Measurements from ENCODE around the gene RNU6-1.

Gene RNU6-1

GRCh38 chr15:67839929-67840748, at the start of gene RNU6-1:
Gene RNU6-1 (minus strand): TSS chr15:67840045.
- peak; percentile 90 to 92 for DNase-seq

- DNase-seq = no peak
Observed at GRCh38 chr15:67887776-67888175, 47.9 kb upstream of the RNU6-1 start.

DNA sequence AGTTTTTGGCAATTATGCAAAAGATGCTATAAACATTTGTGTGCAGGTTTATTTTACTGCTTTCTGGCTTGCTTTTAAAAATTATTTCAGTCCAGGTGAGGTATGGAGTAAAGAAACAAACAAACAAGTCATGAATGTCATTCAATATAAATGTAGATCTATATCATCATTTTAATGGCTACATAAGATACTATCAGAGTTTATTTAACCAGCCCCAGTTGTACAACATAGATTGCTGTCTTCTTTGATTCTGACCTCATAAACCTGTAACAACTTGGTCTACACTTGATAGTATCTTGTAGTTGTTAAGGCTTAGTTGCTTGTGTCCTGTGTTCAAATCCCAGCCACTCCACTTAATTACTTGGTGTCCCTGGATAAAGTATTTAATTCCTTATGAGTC, 46.0 kb upstream of the RNU6-1 start:
- no peak for DNase-seq

- no peak for DNase-seq
Observed at GRCh38 chr15:67885175-67885523, 45.3 kb upstream of the RNU6-1 start.

DNA sequence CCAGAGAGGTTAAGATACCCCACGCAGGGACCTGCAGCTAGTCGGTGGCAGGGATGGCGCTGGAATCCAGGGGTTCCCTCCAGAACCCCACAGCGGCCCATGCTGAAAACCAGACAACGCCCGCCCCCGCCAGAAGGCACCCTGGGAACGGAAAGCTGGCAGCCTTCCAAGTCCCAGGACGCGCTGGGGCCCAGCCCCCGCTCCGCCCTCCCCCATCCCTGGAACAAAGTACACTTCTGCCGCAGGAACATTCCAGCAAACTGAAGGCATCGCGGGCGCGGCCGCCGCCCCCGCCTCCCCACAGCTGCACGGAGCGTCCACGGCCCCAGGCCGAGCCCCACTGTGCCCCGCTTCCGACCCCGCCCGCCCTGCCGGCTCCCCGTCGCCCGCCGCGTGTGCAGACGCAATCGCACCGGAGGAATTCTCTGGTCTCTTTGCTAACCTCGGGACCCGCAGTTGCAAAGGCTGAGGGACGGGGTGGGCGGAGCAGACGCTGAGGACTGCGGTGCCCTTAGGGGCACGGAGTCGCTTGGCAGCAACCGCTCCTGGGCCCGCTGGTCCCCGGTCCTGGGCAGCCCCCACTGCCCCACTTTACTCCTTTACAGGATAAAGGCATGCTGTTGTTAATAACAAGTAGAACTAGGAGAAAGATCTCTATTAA, 44.8 kb upstream of the RNU6-1 start:
- DNase-seq = peak; percentile 49 to 75

DNA sequence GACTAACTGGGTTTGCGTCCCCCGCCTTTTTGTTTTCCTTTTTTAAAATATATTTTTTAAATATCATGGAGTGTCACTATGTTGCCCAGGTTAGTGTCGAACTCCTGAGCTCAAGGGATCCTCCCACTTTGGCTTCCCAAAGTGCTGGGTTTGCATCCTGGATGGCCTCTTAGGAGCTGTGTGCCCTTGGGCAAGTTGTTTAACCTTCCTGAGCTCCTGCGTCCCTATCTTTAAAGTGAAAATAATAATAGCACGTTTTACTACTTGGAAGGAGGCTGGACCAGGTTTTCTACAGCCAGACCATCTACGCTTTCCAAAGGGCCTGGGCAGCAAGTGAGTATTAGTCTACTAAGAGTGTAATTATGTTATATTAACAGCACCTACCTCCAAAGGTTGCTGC, 44.2 kb upstream of the RNU6-1 start:
- no peak for DNase-seq

GRCh38 chr15:67883234-67883773, 43.5 kb upstream of the RNU6-1 start:
- no peak for DNase-seq

- peak; percentile 78 to 84 for DNase-seq
Observed at GRCh38 chr15:67882487-67883233, 42.8 kb upstream of the RNU6-1 start.

- peak; percentile 56 to 71 for DNase-seq
Observed at GRCh38 chr15:67880651-67881182, 40.9 kb upstream of the RNU6-1 start.

GRCh38 chr15:67879440-67880129, 39.7 kb upstream of the RNU6-1 start:
- DNase-seq = peak; percentile 30 to 73

DNA sequence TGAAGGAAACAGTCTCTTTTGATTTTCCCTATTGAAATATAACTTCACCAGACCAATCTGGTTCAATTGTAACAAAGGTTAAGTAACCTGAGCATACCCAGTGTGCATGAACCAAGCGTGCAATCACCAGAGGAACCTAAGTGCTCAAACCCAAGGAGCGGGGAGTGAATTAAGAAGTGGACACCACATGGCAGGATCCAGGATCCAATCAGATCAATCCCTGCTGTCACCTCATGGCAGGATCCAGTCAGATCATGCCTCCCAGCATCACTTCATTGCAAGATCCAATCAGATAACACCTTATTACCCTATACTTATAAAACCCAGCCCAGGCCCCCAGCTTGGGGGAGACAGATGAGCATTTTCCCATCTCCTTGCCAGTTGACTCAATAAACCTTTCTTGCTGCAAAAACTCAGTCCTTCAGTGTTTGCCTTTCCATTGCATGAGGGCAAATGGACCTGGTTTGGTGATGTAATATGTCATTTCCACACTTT, 38.9 kb upstream of the RNU6-1 start:
- DNase-seq = no peak

- DNase-seq = no peak
Observed at GRCh38 chr15:67873777-67874176, 33.9 kb upstream of the RNU6-1 start.

- no peak for DNase-seq
Observed at GRCh38 chr15:67870868-67871408, 31.1 kb upstream of the RNU6-1 start.

- peak in 1 of 2 donors; percentile 51 for DNase-seq
Observed at GRCh38 chr15:67869701-67870100, 29.9 kb upstream of the RNU6-1 start.

GRCh38 chr15:67865766-67866165, 25.9 kb upstream of the RNU6-1 start:
- DNase-seq = no peak

DNA sequence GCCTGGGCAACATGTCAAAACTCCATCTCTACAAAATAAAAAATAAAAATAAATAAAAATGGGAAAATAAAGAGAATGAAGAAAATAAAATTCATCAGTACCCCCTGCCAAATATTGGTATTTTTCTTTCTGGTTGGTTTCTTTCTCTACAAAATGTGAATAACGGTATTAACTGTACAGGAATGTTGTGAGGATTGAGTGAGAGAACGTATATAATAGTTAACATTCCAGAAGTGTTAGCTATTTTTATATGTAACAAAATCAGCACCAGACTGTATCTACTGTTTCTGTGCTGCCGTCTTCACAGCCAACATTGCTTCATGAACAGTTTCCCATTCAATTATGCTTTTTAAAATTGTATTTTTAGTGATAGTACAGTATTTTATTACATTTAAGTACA, 25.5 kb upstream of the RNU6-1 start:
- no peak for DNase-seq

- peak; percentile 66 to 83 for DNase-seq
Observed at GRCh38 chr15:67863442-67863987, 23.7 kb upstream of the RNU6-1 start.

GRCh38 chr15:67862750-67863441, 23.1 kb upstream of the RNU6-1 start:
- no peak for DNase-seq

- DNase-seq = no peak
Observed at GRCh38 chr15:67861983-67862382, 22.1 kb upstream of the RNU6-1 start.

- no peak for DNase-seq
Observed at GRCh38 chr15:67859331-67859946, 19.6 kb upstream of the RNU6-1 start.

DNA sequence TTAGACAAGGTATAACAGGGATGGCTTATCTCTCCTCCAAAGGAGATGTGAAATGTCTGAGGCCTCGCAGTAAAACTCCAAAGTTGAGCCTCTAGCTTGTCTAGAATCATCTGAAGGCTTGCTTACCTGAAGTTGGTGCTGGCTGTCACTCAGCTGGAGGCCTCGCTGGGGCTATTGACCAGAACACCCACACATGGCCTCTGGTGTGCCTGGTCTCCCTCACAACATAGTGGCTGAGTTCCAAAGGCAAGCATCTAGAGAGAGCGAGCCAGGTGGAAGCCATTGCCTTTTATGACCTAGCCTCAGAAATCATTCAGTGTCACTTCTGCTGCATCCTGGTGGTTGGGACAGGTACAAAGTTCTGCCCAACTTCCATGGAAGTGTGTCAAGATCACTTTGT, 17.4 kb upstream of the RNU6-1 start:
- DNase-seq = no peak
